Measurements from ENCODE around the gene DOCK8. TPM values are rescaled to one million over a fixed set of nuclear protein-coding genes. Genes with fewer than 3 reads are reported as not detected.
A peak's percentile ranks its signal among the peaks of the same experiment; 100 is the strongest.
"Not testable (repeated sequence)": the region's sequence is repeated elsewhere in the genome, so short reads cannot be mapped to it uniquely, and the experiment has no call there.

The DOCK8 gene
- total RNA-seq, result 100 to 1,000 TPM; 370 to 374 TPM

DNA sequence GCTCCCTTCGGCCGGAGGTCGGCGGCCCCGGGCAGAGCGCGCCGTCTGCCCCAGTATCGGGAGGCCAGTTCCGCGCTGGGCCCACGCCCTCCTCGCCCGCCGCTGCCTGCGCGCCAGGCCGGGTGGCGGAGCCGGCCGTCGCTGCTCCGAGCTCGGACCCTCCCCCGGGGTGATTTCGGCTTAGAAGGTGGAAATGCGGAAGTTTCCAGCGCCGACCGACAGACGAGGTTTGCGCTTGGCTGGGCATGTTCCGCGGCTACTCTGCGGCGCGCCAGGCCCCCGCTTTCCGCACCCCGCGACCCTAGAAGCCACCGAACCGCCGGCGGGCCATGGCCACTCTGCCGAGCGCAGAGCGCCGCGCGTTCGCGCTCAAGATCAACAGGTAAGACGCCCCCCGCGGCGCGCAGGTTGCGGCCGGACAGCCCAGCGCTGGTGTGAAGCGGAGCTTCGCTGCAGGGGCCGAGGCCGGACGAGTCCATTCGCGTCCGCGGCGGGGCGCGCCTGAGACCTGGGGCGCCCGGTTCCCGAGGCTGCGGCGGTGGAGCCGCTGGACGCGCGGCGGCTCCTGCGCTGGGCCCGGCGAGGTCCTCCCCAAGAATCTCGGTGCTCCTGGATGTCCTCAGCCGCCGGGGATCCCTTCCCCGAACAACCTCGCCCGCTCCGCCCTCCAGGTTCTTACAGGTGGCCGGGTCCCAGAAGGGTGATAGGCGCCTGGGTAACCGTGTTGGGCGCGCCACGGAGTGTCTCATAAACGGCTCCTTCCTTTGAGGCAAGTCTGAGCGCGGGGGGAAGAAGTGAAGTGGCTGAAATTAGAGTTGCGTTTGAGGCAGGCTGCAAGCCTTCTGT, at the start of gene DOCK8:
Gene DOCK8, plus strand, starts transcription at position 218 of the 846 bp plus-strand sequence. Its CDS starts 112 bp downstream, at position 330.
- peak; percentile 76 for DNase-seq
- peaks cover 32% of the 10 kb centered on the region for H3K4me1 Mint-ChIP-seq
- no peaks in the 10 kb centered on the region for H3K27me3 Mint-ChIP-seq
- ChIA-PET CTCF (interaction anchor here (0.8 to 4.7 kb wide), 17 partner anchors 9 to 102 kb away, joined by 3 to 28 read pairs (median 4); no protein-coding TSS in a partner anchor), POLR2A (interaction anchor here (0.7 to 5.3 kb wide), 20 partner anchors 9 to 135 kb away, joined by 3 to 195 read pairs (median 8); no protein-coding TSS in a partner anchor)
- peak within 1 kb of the TSS; percentile 89 for H3K27ac Mint-ChIP-seq
- H3K4me3 Mint-ChIP-seq, result peak within 1 kb of the TSS; percentile 88
- no peaks in the 10 kb centered on the region for H3K9me3 Mint-ChIP-seq
- H3K36me3 Mint-ChIP-seq (ENCODE audit: low read depth), result peaks cover 31% of the 10 kb centered on the region

DNA sequence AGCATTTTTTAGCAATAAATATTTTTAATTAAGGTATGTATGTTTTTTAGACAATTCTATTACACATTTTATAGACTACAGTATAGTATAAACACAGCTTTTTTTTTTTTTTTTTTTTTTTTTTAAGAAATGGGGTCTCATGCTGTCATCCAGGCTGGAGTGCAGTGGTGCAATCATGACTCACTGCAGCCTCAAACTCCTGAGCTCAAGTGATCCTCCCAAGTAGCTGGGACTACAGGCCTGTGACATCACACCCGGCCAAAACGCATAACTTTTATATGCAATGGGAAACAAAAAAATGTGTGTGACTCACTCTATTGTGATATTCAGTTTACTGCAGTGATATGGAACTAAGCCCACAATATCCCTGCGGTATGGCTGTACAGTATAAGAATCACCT, 44.9 kb upstream of the DOCK8 start:
- H3K27me3 Mint-ChIP-seq; H3K9me3 Mint-ChIP-seq; DNase-seq; CTCF ChIA-PET; H3K4me3 Mint-ChIP-seq; POLR2A ChIA-PET; H3K4me1 Mint-ChIP-seq; H3K36me3 Mint-ChIP-seq (ENCODE audit: low read depth); H3K27ac Mint-ChIP-seq: not testable (repeated sequence)

DNA sequence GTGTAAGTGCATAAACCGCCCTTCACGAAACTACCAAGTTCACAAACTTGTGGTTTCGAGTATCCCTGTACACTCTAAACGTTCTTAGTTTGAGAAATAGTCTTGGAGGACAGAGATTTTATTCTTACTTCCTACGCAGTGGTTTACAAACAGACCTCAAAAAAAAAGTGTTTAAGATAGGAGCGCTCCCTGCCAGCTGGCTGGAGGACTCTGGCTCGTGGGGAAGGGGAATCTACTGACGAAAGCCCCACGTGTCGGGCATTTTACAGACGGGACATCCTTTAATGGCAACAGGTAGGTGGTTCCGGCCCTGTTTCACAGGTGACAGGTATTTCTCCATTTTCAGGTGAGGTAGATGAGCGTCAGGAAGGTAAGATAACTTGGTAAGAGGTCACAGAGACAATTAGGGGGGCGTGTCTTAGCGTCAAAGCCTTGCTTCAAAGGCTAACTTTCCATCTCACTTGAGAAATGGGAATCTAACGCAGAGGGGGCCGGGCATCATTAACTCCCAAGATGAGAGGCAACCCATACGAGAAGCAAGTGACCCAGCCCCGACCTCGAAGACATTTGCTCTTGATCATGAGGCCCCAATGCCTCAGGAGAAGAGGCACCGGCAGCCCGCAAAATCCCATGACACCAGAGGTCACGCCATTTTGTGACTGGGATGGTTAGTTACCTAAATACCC, 36.4 kb upstream of the DOCK8 start:
- H3K27me3 Mint-ChIP-seq; CTCF ChIA-PET; POLR2A ChIA-PET; H3K9me3 Mint-ChIP-seq; H3K36me3 Mint-ChIP-seq (ENCODE audit: low read depth): not testable (repeated sequence)
- H3K27ac Mint-ChIP-seq, result peak overlapping the region; percentile 76
- H3K4me3 Mint-ChIP-seq, result peak overlapping the region; percentile 79
- DNase-seq, result peak; percentile 18
- peaks cover 17% of the 10 kb centered on the region for H3K4me1 Mint-ChIP-seq

DNA sequence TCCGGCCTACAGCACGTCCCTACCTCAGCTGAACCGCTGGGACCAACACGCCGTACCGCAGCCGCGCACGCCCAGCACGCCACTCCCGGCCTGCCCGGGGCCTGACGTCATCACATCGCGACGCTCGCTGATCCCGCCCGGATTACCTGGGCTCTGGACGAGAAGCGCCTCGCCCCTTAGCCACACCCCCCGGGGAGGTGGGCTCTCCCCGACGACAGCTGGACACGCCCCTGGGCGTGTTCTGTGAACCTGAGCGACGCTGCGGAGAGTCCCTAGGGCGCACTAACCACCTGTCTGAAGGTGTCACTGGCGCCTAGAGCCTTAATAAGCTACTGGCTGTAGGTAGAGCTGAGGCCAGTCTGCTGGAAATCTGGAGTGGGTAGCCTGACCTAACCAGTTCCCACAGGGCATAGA, 35.7 kb upstream of the DOCK8 start, which contains the start of gene ZNG1A:
Gene ZNG1A, minus strand, starts transcription at position 87 of the 414 bp plus-strand sequence. CDS start 87 bp downstream, outside the sequence.
- POLR2A ChIA-PET; H3K27me3 Mint-ChIP-seq; CTCF ChIA-PET; H3K36me3 Mint-ChIP-seq (ENCODE audit: low read depth); H3K9me3 Mint-ChIP-seq: not testable (repeated sequence)
- peak within 1 kb of the TSS; percentile 79 for H3K4me3 Mint-ChIP-seq
- DNase-seq, result peak; percentile 91
- peaks cover 17% of the 10 kb centered on the region for H3K4me1 Mint-ChIP-seq
- peak within 1 kb of the TSS; percentile 76 for H3K27ac Mint-ChIP-seq

DNA sequence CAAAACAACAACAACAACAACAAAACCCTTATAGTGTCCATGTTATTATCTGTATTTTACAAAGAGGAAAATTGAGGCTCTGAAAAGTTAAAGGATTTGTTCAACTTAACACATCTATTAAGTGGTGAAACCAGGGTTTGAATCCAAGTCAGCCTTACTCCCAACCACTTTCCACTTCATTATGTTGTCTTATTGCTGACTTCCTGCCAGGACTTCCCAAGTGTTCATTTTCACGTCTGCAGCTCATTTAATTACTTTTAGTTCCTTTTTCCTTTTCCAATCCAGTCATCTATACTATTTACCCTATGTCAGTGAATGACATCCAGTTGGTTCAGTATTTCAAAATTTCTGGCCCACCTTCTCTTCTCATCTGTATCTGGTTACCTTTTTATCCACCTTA, 15.1 kb upstream of the DOCK8 start:
- DNase-seq; CTCF ChIA-PET; H3K27ac Mint-ChIP-seq; H3K9me3 Mint-ChIP-seq; H3K4me3 Mint-ChIP-seq; H3K27me3 Mint-ChIP-seq; POLR2A ChIA-PET; H3K4me1 Mint-ChIP-seq; H3K36me3 Mint-ChIP-seq (ENCODE audit: low read depth): not testable (repeated sequence)

DNA sequence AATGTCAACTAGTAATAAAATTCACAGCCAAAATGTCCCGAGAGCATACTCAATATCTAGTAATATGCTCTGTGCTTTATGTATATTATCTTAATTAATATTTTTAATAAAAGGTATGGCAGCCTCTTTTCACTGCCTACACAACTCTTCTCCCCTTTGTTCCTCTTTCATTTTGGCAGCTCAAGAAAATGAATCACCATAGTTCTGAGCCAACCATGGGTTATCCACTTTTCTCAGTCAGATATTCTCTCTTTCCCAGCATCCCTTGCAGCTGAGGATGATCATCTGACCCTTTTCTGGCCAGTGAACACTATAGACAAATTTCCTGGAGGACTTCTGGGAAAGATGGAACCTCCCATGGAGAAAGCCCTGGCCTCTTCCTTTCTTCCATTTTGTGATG, 8.2 kb upstream of the DOCK8 start:
- CTCF ChIA-PET, result interaction anchor here (0.6 kb wide), 1 partner anchor 15 kb away, joined by 4 read pairs; no protein-coding TSS in a partner anchor
- DNase-seq, result no peak
- peaks cover 4% of the 10 kb centered on the region for H3K4me1 Mint-ChIP-seq
- no peak overlapping the region for H3K4me3 Mint-ChIP-seq
- H3K9me3 Mint-ChIP-seq, result no peaks in the 10 kb centered on the region
- peaks cover 9% of the 10 kb centered on the region for H3K27me3 Mint-ChIP-seq
- peaks cover 3% of the 10 kb centered on the region for H3K36me3 Mint-ChIP-seq (ENCODE audit: low read depth)
- POLR2A ChIA-PET, result interaction anchor here (0.7 kb wide), 1 partner anchor 10 kb away, joined by 3 read pairs; no protein-coding TSS in a partner anchor
- H3K27ac Mint-ChIP-seq, result no peak overlapping the region

DNA sequence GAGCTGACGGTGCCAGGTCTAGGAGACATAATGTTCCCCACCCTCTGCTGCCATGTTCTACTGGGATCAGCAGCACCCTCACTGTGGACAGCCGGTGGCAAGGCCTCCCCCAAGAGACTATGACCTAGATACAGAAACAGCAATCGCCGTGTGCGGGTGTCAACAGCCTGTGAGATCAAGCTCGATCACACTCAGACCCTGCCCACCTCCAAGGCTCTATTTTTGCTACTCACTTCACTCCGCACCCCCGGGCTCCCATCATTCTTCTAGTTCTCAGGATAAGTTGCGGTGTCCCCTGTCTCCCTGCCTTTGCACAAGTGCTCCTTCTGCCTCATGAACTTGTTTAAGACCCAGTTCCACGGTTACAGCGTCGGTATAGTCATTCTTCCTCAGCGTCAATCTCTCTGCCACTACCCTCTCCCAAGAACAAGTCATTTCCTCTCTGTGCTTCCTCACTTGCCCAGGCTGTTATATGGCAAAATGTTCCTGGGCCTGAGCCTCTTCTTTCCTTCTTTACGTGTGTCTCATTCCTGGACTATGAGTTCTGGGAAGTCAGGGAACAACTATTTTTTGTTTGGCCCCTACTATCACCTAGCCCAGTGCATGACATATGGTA, 5.4 kb upstream of the DOCK8 start:
- H3K4me1 Mint-ChIP-seq, result peaks cover 9% of the 10 kb centered on the region
- CTCF ChIA-PET, result no interaction called here

DNA sequence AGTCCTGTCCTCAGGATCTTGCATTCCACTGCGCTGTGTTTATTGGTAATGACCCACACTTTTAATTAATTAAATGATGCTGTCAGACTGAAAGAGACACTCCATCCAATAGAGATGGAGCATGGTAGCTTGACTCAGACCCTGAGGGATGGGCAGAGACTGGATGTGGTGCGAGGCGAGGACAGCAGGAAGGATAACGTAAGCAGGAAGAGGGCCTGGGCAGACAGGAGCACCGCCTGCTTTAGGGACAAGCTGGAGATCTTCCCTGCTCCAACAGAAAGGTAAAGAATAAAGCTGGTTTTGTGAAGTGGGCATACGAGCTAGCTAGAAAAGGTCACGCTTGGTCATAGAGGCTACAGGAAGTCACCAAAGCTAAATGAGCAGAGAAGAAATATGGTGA, 3.6 kb upstream of the DOCK8 start:
- H3K27me3 Mint-ChIP-seq, result peaks cover under 1% of the 10 kb centered on the region
- H3K27ac Mint-ChIP-seq, result no peak overlapping the region
- peaks cover 8% of the 10 kb centered on the region for H3K36me3 Mint-ChIP-seq (ENCODE audit: low read depth)
- H3K4me1 Mint-ChIP-seq, result peaks cover 11% of the 10 kb centered on the region
- no peak overlapping the region for H3K4me3 Mint-ChIP-seq
- CTCF ChIA-PET, result no interaction called here
- POLR2A ChIA-PET, result interaction anchor here (1.0 to 1.6 kb wide), 4 partner anchors 19 to 67 kb away, joined by 3 to 4 read pairs (median 3); no protein-coding TSS in a partner anchor
- DNase-seq, result no peak
- H3K9me3 Mint-ChIP-seq, result no peaks in the 10 kb centered on the region

More for the DNA sequence above, 5.4 kb upstream of the DOCK8 start:
- H3K9me3 Mint-ChIP-seq, result no peaks in the 10 kb centered on the region
- POLR2A ChIA-PET, result no interaction called here
- DNase-seq, result no peak
- no peak overlapping the region for H3K27ac Mint-ChIP-seq
- H3K36me3 Mint-ChIP-seq (ENCODE audit: low read depth), result peaks cover 1% of the 10 kb centered on the region
- H3K4me3 Mint-ChIP-seq, result no peak overlapping the region
- H3K27me3 Mint-ChIP-seq, result peaks cover 7% of the 10 kb centered on the region

DNA sequence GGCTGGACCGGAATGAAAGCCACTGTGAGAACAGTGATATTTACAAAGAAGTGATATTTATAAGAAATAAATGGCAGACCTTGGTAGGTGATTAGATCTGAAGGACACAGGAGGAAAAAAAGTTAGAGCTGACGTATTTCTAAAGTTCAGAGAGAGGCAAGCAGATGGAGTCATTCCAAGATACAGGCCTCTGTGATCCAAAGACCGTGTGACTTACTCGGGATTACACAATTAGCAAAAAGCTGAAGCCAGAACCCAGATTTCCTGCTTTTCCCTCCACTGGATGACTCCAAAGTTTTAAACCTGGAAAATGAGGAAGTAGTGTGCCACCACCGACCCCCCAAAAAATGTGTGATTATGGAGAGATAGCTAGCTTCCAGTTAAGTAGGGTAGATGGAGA, 3.1 kb upstream of the DOCK8 start:
- H3K4me1 Mint-ChIP-seq, result peaks cover 12% of the 10 kb centered on the region
- DNase-seq, result no peak
- ChIA-PET POLR2A (interaction anchor here (1.2 to 1.6 kb wide), 2 partner anchors 18 to 62 kb away, joined by 3 to 4 read pairs; no protein-coding TSS in a partner anchor), CTCF (no interaction called here)
- peaks cover 9% of the 10 kb centered on the region for H3K36me3 Mint-ChIP-seq (ENCODE audit: low read depth)
- no peak overlapping the region for H3K4me3 Mint-ChIP-seq
- H3K9me3 Mint-ChIP-seq, result no peaks in the 10 kb centered on the region
- no peaks in the 10 kb centered on the region for H3K27me3 Mint-ChIP-seq
- no peak overlapping the region for H3K27ac Mint-ChIP-seq

DNA sequence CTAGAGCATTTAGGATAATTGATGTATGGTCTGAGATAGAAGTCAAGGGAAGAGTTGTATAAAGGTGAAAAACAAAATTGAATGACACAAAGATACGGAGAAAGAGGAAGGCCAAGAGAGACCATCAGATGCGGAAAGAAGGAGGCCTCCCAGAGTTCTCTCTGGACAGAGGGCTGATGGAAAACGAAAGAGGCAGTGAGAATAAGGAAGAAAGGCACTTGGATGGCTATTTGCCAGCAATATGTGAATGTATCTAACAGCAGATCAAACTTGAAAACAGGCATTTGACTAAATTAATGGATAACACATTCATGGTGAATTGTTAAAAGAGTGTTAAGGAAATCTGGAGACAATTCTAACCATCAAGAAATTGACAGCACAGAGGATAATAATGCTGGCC, 2.4 kb upstream of the DOCK8 start:
- H3K36me3 Mint-ChIP-seq (ENCODE audit: low read depth), result peaks cover 17% of the 10 kb centered on the region
- peaks cover 20% of the 10 kb centered on the region for H3K4me1 Mint-ChIP-seq
- H3K27ac Mint-ChIP-seq, result no peak overlapping the region
- no peak overlapping the region for H3K4me3 Mint-ChIP-seq
- no peaks in the 10 kb centered on the region for H3K27me3 Mint-ChIP-seq
- DNase-seq, result no peak
- no peaks in the 10 kb centered on the region for H3K9me3 Mint-ChIP-seq
- CTCF ChIA-PET, result no interaction called here
- POLR2A ChIA-PET, result interaction anchor here (1.6 kb wide), 1 partner anchor 61 kb away, joined by 4 read pairs; no protein-coding TSS in a partner anchor

DNA sequence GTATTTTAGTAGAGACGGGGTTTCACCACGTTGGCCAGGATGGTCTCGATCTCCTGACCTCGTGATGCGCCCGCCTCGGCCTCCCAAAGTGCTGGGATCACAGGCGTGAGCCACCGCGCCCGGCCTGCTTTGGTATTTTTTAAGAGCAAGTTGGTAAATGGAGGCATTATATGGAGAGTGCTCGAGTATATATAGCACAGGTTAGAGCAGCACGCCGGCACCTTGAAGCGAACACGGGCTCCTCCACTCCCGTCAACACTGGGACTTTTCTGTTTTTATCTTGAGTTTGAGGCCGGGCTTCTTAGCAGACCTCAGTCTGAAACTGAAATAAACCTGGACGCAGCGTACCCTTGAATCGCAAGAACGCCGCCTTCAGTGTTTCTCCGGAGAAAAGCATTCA, 764 bp upstream of the DOCK8 start:
- POLR2A ChIA-PET, result interaction anchor here (1.0 to 5.3 kb wide), 13 partner anchors 10 to 125 kb away, joined by 3 to 195 read pairs (median 14); no protein-coding TSS in a partner anchor
- H3K9me3 Mint-ChIP-seq, H3K27me3 Mint-ChIP-seq, DNase-seq: not testable (repeated sequence)
- Mint-ChIP-seq H3K4me3 (peak overlapping the region; percentile 88), H3K27ac (peak overlapping the region; percentile 56), H3K36me3 (ENCODE audit: low read depth) (peaks cover 27% of the 10 kb centered on the region), H3K4me1 (peaks cover 31% of the 10 kb centered on the region)
- CTCF ChIA-PET, result interaction anchor here (0.9 to 4.7 kb wide), 8 partner anchors 10 to 92 kb away, joined by 3 to 28 read pairs (median 6); no protein-coding TSS in a partner anchor

DNA sequence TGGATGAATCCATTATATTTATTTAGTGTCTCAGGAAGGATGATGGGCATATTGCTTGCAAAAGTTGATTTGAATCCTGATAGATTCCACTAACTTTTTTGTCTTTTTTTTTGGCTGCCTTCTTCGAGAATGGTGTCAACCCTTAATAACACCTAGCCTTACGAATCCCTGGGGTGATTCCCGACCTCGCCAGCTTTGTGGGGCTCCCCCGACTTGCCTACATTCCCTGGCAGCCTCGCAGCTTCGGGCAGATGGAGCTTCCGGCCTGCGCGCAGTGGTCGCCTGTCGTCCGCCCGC, 366 bp upstream of the DOCK8 start:
- peak overlapping the region; percentile 88 for H3K4me3 Mint-ChIP-seq
- no peaks in the 10 kb centered on the region for H3K9me3 Mint-ChIP-seq
- peak overlapping the region; percentile 56 for H3K27ac Mint-ChIP-seq
- peaks cover 27% of the 10 kb centered on the region for H3K36me3 Mint-ChIP-seq (ENCODE audit: low read depth)
- DNase-seq, result no peak
- POLR2A ChIA-PET, result interaction anchor here (1.0 to 5.3 kb wide), 16 partner anchors 10 to 125 kb away, joined by 3 to 195 read pairs (median 12); no protein-coding TSS in a partner anchor
- H3K4me1 Mint-ChIP-seq, result peaks cover 29% of the 10 kb centered on the region
- CTCF ChIA-PET, result interaction anchor here (0.8 to 4.7 kb wide), 14 partner anchors 10 to 92 kb away, joined by 3 to 28 read pairs (median 4); no protein-coding TSS in a partner anchor
- no peaks in the 10 kb centered on the region for H3K27me3 Mint-ChIP-seq

Data from activated CD4-positive, alpha-beta memory T cell treated with anti-CD3 and anti-CD28 coated beads, Interleukin-2, amount 10 ng/mL, durations not matched to agents 7 days and 5 days (primary cell).